ENCODE results near the gene XPO6.
"Not testable (repeated sequence)": the region's sequence is repeated elsewhere in the genome, so short reads cannot be mapped to it uniquely, and the experiment has no call there.

XPO6 gene

DNA sequence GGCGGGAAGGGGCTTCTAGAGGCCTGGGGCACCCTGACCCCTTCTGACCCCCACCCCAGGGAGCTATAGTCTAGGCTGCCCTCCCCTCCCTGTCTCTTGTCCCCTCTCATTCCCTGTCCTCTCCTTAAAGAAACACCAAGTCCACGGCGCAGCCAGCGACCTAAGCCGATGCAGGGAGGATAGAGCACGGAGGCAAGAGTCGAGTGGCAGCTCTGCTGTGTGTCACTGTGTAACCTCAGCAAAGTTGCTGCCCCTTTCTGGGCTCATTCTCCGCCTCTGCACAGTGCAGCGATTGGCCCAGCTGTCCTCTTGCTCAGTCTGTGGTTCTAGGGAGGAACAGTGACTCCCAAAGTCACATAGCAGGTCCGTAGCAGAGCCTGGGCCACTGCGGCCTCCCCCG is 44.1 kb upstream of the XPO6 start:
- DNase-seq (ENCODE audit: low read depth) = no peak
- TF ChIP-seq, protein P1, sequence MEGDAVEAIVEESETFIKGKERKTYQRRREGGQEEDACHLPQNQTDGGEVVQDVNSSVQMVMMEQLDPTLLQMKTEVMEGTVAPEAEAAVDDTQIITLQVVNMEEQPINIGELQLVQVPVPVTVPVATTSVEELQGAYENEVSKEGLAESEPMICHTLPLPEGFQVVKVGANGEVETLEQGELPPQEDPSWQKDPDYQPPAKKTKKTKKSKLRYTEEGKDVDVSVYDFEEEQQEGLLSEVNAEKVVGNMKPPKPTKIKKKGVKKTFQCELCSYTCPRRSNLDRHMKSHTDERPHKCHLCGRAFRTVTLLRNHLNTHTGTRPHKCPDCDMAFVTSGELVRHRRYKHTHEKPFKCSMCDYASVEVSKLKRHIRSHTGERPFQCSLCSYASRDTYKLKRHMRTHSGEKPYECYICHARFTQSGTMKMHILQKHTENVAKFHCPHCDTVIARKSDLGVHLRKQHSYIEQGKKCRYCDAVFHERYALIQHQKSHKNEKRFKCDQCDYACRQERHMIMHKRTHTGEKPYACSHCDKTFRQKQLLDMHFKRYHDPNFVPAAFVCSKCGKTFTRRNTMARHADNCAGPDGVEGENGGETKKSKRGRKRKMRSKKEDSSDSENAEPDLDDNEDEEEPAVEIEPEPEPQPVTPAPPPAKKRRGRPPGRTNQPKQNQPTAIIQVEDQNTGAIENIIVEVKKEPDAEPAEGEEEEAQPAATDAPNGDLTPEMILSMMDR (IDR thresholded peaks at IDR 0.05; ENCODE audit: insufficient read depth, low read depth, low read length, missing control alignments) = no peak
- H3K4me3 ChIP-seq (ENCODE audit: low read depth, low read length) = no peak overlapping the region

DNA sequence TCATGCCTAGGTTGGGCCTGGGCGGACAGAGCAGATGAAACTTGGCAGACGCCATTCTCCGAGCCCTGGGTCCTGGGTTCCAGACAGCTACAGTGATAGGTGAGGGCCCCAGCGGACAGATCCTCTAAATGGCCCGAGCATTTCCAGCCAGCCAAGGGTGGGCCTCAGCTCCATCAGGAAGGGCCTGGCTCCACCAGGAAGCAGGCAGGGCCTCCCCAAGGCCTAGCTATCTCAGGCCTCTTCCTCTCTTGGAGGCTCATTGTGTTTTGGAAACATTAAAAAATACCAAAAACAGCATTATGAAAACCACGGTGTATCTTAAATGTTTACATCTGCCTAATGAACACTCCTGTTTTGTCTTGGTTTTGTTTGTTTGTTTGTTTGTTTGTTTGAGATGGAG is 42.4 kb upstream of the XPO6 start:
- DNase-seq (ENCODE audit: low read depth) = no peak
- TF ChIP-seq, protein P1 (IDR thresholded peaks at IDR 0.05; ENCODE audit: insufficient read depth, low read depth, low read length, missing control alignments) = no peak
- no peak overlapping the region for H3K4me3 ChIP-seq (ENCODE audit: low read depth, low read length)

- DNase-seq (ENCODE audit: low read depth) = no peak
- no peak overlapping the region for H3K4me3 ChIP-seq (ENCODE audit: low read depth, low read length)
- TF ChIP-seq, protein P1 (IDR thresholded peaks at IDR 0.05; ENCODE audit: insufficient read depth, low read depth, low read length, missing control alignments) = no peak
Measured at GRCh38 chr16:28250999-28251398, 39.2 kb upstream of the XPO6 start.

GRCh38 chr16:28249483-28249882 is 37.7 kb upstream of the XPO6 start:
- not testable (repeated sequence) for DNase-seq (ENCODE audit: low read depth)

DNA sequence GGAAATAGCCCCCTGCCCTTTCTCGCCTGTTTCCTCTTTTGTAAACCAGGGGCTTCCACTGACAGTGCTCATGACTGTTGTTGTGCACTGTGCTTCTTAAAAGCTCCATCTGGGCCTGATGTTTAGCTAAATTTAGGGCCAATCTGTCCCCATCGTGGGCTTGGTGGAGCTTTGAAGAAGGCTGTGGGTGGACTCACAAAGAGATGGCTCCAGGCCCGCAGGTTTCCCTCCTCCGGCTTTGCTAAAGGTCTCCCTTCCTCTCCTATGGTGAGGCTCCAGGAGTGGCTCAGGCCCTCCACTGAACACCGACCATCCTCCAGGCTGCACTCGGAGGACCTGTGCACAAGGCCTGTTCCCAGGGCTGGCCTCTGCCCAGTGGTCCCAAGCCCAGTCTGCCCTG is 30.2 kb upstream of the XPO6 start:
- no peak overlapping the region for H3K4me3 ChIP-seq (ENCODE audit: low read depth, low read length)
- TF ChIP-seq, protein P1 (IDR thresholded peaks at IDR 0.05; ENCODE audit: insufficient read depth, low read depth, low read length, missing control alignments) = no peak
- no peak for DNase-seq (ENCODE audit: low read depth)

More at GRCh38 chr16:28249483-28249882, 37.7 kb upstream of the XPO6 start:
- not testable (repeated sequence) for H3K4me3 ChIP-seq (ENCODE audit: low read depth, low read length)

DNA sequence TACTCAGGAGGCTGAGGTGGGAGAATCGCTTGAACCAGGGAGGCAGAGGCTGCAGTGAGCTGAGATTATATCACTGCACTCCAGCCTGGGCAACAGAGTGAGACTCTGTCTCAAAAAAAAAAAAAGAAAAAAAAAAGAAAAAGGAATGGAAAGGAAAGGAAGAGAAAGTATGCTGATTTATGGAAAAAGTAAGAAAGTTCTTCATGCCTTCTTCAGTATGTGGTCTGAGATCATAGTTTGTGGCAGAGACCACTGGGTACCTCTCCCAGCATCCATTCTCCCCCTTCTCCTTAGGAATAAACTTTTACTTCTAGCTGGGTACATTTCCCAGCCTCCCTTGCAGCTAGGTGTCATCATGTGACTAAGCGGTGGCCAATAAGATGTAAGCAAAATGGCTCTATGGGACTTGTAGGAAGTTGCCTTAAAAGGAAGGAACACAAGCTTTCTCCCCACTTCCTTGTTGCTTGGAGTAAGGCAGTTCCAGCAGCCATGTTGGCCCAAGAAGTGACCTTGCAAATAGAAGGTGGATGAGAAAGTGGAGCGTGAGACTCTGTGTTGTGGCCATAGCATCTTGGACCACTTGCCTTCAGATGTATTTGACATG is 26.1 kb upstream of the XPO6 start:
- TF ChIP-seq, protein P1 (IDR thresholded peaks at IDR 0.05; ENCODE audit: insufficient read depth, low read depth, low read length, missing control alignments) = no peak
- peak; percentile 25 for DNase-seq (ENCODE audit: low read depth)
- no peak overlapping the region for H3K4me3 ChIP-seq (ENCODE audit: low read depth, low read length)

DNA sequence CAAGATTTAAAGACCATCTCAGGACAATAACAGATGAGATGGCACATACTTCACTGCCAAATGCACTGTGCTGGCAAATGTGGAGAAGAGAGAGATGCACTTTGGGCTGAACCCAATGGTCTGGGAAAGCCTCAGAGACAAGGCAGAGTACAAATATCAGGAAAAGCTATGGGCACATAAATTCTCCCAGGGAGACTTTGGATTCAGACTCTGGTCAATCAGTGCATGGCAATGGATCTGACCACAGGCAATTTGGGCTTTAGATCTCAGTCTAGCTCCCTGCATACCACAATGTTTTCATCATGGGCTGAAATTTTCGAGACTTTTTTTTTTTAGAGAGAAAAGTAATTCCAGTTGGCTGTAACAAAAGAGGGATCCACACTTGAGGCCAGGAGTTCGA is 20.0 kb upstream of the XPO6 start:
- TF ChIP-seq, protein P1 (IDR thresholded peaks at IDR 0.05; ENCODE audit: insufficient read depth, low read depth, low read length, missing control alignments) = no peak
- DNase-seq (ENCODE audit: low read depth) = no peak
- H3K4me3 ChIP-seq (ENCODE audit: low read depth, low read length) = no peak overlapping the region

DNA sequence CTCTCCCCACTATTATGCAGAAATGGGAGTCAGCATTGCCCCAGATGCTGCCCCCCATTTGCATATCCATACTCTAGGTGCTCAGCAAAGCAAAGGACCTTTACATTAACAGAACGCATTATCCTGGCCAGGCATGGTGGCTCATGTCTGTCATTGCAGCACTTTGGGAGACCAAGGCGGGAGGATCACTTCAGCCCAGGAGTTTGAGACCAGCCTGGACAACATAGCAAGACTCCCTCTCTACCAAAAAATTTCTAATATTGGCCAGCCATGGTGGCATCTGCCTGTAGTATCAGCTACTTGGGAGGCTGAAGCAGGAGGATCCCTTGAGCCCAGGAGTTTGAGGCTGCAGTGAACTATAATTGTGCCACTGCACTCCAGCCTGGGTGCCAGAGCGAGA is 12.1 kb upstream of the XPO6 start:
- not testable (repeated sequence) for H3K4me3 ChIP-seq (ENCODE audit: low read depth, low read length); DNase-seq (ENCODE audit: low read depth)

DNA sequence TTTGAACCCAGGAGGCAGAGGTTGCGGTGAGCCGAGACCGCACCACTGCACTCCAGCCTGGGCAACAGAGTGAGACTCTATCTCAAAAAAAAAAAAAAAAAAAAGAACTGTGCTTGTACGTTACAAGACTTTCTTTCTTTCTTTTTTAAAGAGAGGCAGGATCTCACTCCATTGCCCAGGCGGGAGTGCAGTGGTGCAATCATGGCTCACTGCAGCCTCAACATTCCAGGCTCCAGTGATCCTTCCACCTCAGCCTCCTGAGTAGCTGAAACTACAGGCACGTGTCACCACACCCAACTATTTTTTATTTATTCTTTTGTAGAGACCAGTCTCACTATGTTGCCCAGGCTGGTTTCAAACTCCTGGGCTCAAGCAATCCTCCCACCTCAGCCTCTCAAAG is 8.0 kb upstream of the XPO6 start:
- not testable (repeated sequence) for DNase-seq (ENCODE audit: low read depth); H3K4me3 ChIP-seq (ENCODE audit: low read depth, low read length)

Measured in GM12865 (cell line).